Measurements from ENCODE around the gene RNF138. TPM values are rescaled to one million over a fixed set of nuclear protein-coding genes. Genes with fewer than 3 reads are reported as not detected.

Gene RNF138
- total and polyA plus RNA-seq, 3 donors from 2014 or later: 121 to 295 (median 190) TPM

DNA sequence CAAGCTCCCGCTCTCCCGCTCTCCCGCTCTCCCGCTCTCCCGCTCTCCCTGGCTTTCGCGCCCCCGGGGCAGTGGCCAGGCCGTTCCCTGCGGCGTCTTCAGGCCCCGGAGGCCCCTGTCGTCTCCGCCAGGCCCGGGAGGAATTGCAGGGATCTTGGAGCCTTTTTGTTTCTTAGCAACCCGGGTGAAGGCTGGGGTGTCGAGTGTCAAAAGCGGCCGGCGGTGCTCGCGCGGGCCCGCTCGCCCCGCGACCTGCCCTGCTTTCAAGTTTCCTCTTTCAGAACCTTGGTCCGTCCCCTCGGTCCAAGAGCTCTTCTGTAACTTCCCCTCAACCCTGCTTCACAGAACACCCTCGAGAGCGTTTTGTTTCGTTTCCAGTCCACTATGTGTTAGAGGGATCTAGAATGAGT, 1.4 kb downstream of the RNF138 start:
- H3K27ac ChIP-seq: peak overlapping the region; percentile 99 to 100
- TF ChIP-seq, protein P1, sequence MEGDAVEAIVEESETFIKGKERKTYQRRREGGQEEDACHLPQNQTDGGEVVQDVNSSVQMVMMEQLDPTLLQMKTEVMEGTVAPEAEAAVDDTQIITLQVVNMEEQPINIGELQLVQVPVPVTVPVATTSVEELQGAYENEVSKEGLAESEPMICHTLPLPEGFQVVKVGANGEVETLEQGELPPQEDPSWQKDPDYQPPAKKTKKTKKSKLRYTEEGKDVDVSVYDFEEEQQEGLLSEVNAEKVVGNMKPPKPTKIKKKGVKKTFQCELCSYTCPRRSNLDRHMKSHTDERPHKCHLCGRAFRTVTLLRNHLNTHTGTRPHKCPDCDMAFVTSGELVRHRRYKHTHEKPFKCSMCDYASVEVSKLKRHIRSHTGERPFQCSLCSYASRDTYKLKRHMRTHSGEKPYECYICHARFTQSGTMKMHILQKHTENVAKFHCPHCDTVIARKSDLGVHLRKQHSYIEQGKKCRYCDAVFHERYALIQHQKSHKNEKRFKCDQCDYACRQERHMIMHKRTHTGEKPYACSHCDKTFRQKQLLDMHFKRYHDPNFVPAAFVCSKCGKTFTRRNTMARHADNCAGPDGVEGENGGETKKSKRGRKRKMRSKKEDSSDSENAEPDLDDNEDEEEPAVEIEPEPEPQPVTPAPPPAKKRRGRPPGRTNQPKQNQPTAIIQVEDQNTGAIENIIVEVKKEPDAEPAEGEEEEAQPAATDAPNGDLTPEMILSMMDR (IDR thresholded peaks at IDR 0.05): no peak
- TF ChIP-seq POLR2A (IDR thresholded peaks at IDR 0.05): no peak
- peak overlapping the region; percentile 93 to 96 for H3K4me3 ChIP-seq
- WGBS, 2 donors: 0 to 2% methylated on average over 30 to 32 of the region's 32 CpGs
- DNase-seq: peak; percentile 58
- no peaks in the 10 kb centered on the region for H3K9me3 ChIP-seq
- no peaks in the 10 kb centered on the region for H3K36me3 ChIP-seq (ENCODE audit: low read depth, missing control alignments)
- H3K4me1 ChIP-seq: peaks cover 10% of the 10 kb centered on the region
- intact Hi-C loops (cut with DNase I; ENCODE audit: low total_unique reads): loop anchor here (5.0 kb wide), 1 partner anchor 151 kb away; the partner anchor contains the start of gene TRAPPC8
- no peaks in the 10 kb centered on the region for H3K27me3 ChIP-seq

GRCh38 chr18:32093523-32093922, 1.8 kb downstream of the RNF138 start:
- intact Hi-C loops (cut with DNase I; ENCODE audit: low total_unique reads): loop anchor here (5.0 kb wide), 1 partner anchor 151 kb away; the partner anchor contains the start of gene TRAPPC8
- WGBS, 2 donors: 6 to 12% methylated on average over 7 of the region's 7 CpGs
- no peaks in the 10 kb centered on the region for H3K27me3 ChIP-seq

GRCh38 chr18:32095192-32095899, 3.7 kb downstream of the RNF138 start:
- no peaks in the 10 kb centered on the region for H3K27me3 ChIP-seq
- no peak for DNase-seq
- H3K4me3 ChIP-seq: no peak overlapping the region
- no peaks in the 10 kb centered on the region for H3K36me3 ChIP-seq (ENCODE audit: low read depth, missing control alignments)
- H3K4me1 ChIP-seq: peaks cover 10% of the 10 kb centered on the region
- H3K27ac ChIP-seq: no peak overlapping the region
- no peak for TF ChIP-seq POLR2A (IDR thresholded peaks at IDR 0.05)
- TF ChIP-seq, protein P1 (IDR thresholded peaks at IDR 0.05): no peak
- intact Hi-C loops (cut with DNase I; ENCODE audit: low total_unique reads): no loop called here
- WGBS, 2 donors: 72 to 76% methylated on average over 7 of the region's 7 CpGs
- no peaks in the 10 kb centered on the region for H3K9me3 ChIP-seq

More at GRCh38 chr18:32093523-32093922, 1.8 kb downstream of the RNF138 start:
- DNase-seq: no peak
- Histone ChIP-seq H3K27ac (peak overlapping the region; percentile 99 to 100), H3K36me3 (ENCODE audit: low read depth, missing control alignments) (no peaks in the 10 kb centered on the region), H3K4me3 (peak overlapping the region; percentile 93 to 96), H3K4me1 (peaks cover 10% of the 10 kb centered on the region), H3K9me3 (no peaks in the 10 kb centered on the region)
- TF ChIP-seq POLR2A (IDR thresholded peaks at IDR 0.05): no peak
- TF ChIP-seq, protein P1 (IDR thresholded peaks at IDR 0.05): no peak

DNA sequence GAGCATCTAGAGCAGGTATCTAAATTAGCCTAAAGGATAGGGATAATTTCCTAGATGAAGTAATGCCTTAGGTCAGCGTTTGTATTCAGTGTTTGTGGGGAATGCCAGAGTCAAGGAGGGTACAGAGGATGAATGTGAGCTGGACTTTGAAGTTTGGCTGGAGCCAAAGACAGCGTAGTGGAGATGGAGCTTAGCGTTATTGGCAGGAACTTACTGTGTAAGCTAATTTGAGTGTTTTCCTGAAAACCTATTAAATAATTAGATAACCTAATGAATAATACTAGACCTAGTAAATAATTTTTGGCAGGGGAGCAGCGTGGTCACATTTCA, 4.2 kb downstream of the RNF138 start:
- Histone ChIP-seq H3K36me3 (ENCODE audit: low read depth, missing control alignments) (no peaks in the 10 kb centered on the region), H3K27me3 (no peaks in the 10 kb centered on the region), H3K9me3 (no peaks in the 10 kb centered on the region), H3K27ac (no peak overlapping the region), H3K4me3 (no peak overlapping the region), H3K4me1 (peaks cover 10% of the 10 kb centered on the region)
- no peak for DNase-seq
- 79 to 86% methylated on average over 4 of the region's 4 CpGs for WGBS, 2 donors
- TF ChIP-seq POLR2A (IDR thresholded peaks at IDR 0.05): no peak
- TF ChIP-seq, protein P1 (IDR thresholded peaks at IDR 0.05): no peak
- intact Hi-C loops (cut with DNase I; ENCODE audit: low total_unique reads): no loop called here

DNA sequence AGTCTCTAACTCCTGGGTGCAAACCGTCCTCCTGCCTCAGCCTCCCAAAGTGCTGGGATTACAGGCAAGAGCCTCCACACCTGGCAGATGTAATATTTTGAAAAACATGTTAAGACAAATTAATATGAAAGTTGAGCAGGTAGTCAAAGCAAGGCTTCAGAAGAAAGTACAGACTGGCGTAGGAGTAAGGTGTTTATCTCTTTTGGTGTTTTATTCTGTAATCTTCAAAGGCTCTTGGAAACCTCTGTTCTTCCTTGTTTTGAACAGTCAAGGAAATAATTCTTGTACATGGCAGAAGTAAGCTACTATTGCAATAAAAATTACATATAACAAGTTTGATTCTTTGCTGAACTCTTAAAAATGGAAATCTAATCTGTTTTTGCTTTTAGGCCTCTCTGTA, 5.3 kb downstream of the RNF138 start:
- H3K4me1 ChIP-seq: peaks cover 10% of the 10 kb centered on the region
- intact Hi-C loops (cut with DNase I; ENCODE audit: low total_unique reads): no loop called here
- H3K9me3 ChIP-seq: no peaks in the 10 kb centered on the region
- H3K4me3 ChIP-seq: no peak overlapping the region
- no peak for DNase-seq
- no peaks in the 10 kb centered on the region for H3K27me3 ChIP-seq
- H3K27ac ChIP-seq: no peak overlapping the region
- WGBS, 2 donors: 76 to 85% methylated on average over 2 of the region's 2 CpGs
- no peak for TF ChIP-seq POLR2A (IDR thresholded peaks at IDR 0.05)
- TF ChIP-seq, protein P1 (IDR thresholded peaks at IDR 0.05): no peak
- no peaks in the 10 kb centered on the region for H3K36me3 ChIP-seq (ENCODE audit: low read depth, missing control alignments)
